HFFc6 (cell line): ENCODE data around the gene WHAMM. TPM values are rescaled to one million over a fixed set of nuclear protein-coding genes. Genes with fewer than 3 reads are reported as not detected.

Source experiments
- DNase-seq: peaks from one replicate; pipeline ENCODE4 v3.0.0-alpha.2; 2018
- H3K27ac Mint-ChIP-seq: 2 replicates; pipeline ENCODE4 v1.8.0; 2020; ENCODE audit warnings: mild to moderate bottlenecking, mixed read lengths
- H3K27me3 Mint-ChIP-seq: 2 replicates; pipeline ENCODE4 v1.8.0; 2021; ENCODE audit warnings: mild to moderate bottlenecking, moderate library complexity, mixed read lengths; ENCODE audit not compliant: insufficient read depth
- H3K36me3 Mint-ChIP-seq: 2 replicates; pipeline ENCODE4 v1.8.0; 2021; ENCODE audit warnings: low read depth, mixed read lengths
- H3K4me1 Mint-ChIP-seq: 2 replicates; pipeline ENCODE4 v1.8.0; 2020; ENCODE audit warnings: low read depth, mixed read lengths
- H3K4me3 Mint-ChIP-seq: 2 replicates; pipeline ENCODE4 v1.8.0; 2020; ENCODE audit warnings: mild to moderate bottlenecking, moderate library complexity, mixed read lengths
- H3K9me3 Mint-ChIP-seq: 2 replicates; pipeline ENCODE4 v1.8.0; 2020; ENCODE audit warnings: mild to moderate bottlenecking, mixed read lengths
- CTCF ChIP-seq: fragments of 200-600 bp; sonication (generic); IDR thresholded peaks from 2 replicates; pipeline ENCODE4 v1.5.0; 2021; ENCODE audit warnings: antibody characterized with exemption, mild to moderate bottlenecking
- total RNA-seq, 6 experiments: library from RNA; stranded (reverse); fragmentation: NEBNext Ultra II Directional; extraction: Animal tissue kit (Norgen Biotek cat#: 25700); gene quantifications; 2 replicates in 1 of 6; 3 replicates in 5 of 6; pipeline ENCODE4 v1.2.3, GENCODE V29; 2021

WHAMM gene
- total RNA-seq, 6 experiments from 2014 or later: 5.8 to 7.4 (median 6.3) TPM

- no peaks in the 10 kb centered on the region for H3K9me3 Mint-ChIP-seq
- no peaks in the 10 kb centered on the region for H3K36me3 Mint-ChIP-seq
- peaks cover 3% of the 10 kb centered on the region; the same call in 1 of the 2 replicates for H3K27me3 Mint-ChIP-seq
- DNase-seq: no peak
- H3K27ac Mint-ChIP-seq: no peak overlapping the region
- peaks cover 18% of the 10 kb centered on the region for H3K4me1 Mint-ChIP-seq
- H3K4me3 Mint-ChIP-seq: no peak overlapping the region
- no peak for TF ChIP-seq CTCF
These were observed 68.9 kb downstream of the WHAMM start for GRCh38 chr15:82878325-82878724.

- H3K9me3 Mint-ChIP-seq: no peaks in the 10 kb centered on the region
- peaks cover 3% of the 10 kb centered on the region; the same call in 1 of the 2 replicates for H3K27me3 Mint-ChIP-seq
- DNase-seq: no peak
- H3K36me3 Mint-ChIP-seq: no peaks in the 10 kb centered on the region
- no peak overlapping the region for H3K27ac Mint-ChIP-seq
- TF ChIP-seq CTCF: no peak
- peaks cover 6% of the 10 kb centered on the region for H3K4me1 Mint-ChIP-seq
- H3K4me3 Mint-ChIP-seq: no peak overlapping the region
These were observed 71.3 kb downstream of the WHAMM start for GRCh38 chr15:82880704-82881103.

- Mint-ChIP-seq H3K27me3 (peaks cover 3% of the 10 kb centered on the region; the same call in 1 of the 2 replicates), H3K4me3 (no peak overlapping the region), H3K4me1 (no peaks in the 10 kb centered on the region), H3K27ac (no peak overlapping the region), H3K9me3 (no peaks in the 10 kb centered on the region), H3K36me3 (no peaks in the 10 kb centered on the region)
- no peak for DNase-seq
- TF ChIP-seq CTCF: no peak
These were observed 72.3 kb downstream of the WHAMM start for GRCh38 chr15:82881747-82882146.

GRCh38 chr15:82882273-82882928, 73.0 kb downstream of the WHAMM start:
- Mint-ChIP-seq H3K27me3 (peaks cover 3% of the 10 kb centered on the region; the same call in 1 of the 2 replicates), H3K4me3 (no peak overlapping the region), H3K27ac (no peak overlapping the region), H3K4me1 (no peaks in the 10 kb centered on the region), H3K36me3 (no peaks in the 10 kb centered on the region), H3K9me3 (no peaks in the 10 kb centered on the region)
- TF ChIP-seq CTCF: no peak
- no peak for DNase-seq

Other genes starting within 250 kb of the WHAMM start
- 1 to 10 TPM; 4.3 to 6.8 (median 5.6) TPM for gene CPEB1, start 162.3 kb upstream of the WHAMM start, total RNA-seq
- not detected for gene AP3B2, start 99.8 kb upstream of the WHAMM start, total RNA-seq
- not detected for gene FSD2, start 3.6 kb upstream of the WHAMM start, total RNA-seq
- 1 to 10 TPM in 2 of 6 experiments, under 1 TPM in 4; 0.19 to 1.4 (median 0.86) TPM for gene HOMER2, start 143.1 kb downstream of the WHAMM start, total RNA-seq
- gene RAMAC, start 176.6 kb downstream of the WHAMM start, total RNA-seq: 10 to 100 TPM; 18.6 to 22.0 (median 20.3) TPM
- gene C15orf40, start 202.0 kb downstream of the WHAMM start, total RNA-seq: 10 to 100 TPM; 21.1 to 31.5 (median 26.3) TPM